NK-92 (cell line): ENCODE results near the gene MACO1.
"Not testable (repeated sequence)": the region's sequence is repeated elsewhere in the genome, so short reads cannot be mapped to it uniquely, and the experiment has no call there.

ENCODE experiments used
- DNase-seq: peaks from one replicate; lab custom pipeline; 2025; ENCODE audit not compliant: unreplicated experiment; lab: John Stamatoyannopoulos, UW

Gene MACO1

DNA sequence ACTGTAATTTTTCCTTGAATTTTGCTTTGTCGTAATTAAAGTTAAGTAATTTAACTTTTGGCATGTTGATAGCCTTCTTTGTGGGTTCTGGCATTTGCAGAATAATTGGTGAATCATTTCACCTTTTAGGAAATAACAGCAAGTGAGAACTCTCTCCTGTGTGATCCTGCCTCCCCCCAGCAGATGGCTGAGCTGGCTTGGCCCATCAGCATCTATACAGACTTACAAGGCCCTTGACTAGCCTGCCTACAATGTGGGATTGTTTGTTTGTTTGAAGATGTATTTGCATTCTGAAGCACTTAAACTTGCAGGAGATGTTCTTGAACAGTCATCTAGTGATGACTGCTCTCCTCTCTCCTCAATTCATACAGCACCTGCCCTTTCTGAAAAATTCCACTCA is 55.9 kb downstream of the MACO1 start:
- no peak for DNase-seq

DNA sequence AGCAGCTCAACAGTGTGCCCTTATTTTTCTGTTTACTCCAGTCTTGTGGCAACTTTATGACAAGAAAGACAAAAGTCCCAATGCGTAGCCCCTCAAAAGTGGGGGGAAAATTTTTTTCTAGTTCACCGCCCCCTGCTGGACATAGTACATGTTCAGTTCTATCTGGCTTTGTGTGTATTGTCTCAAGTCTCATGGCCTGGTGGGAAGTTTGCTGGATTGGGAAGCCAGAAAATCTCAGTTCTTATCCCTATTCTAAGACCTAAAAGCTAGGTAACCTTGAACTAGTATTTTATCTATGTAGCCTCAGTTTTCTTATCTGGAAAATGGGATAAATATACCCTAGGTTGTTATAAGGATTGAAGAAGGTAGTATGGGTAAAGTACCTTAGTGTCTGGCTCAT is 56.9 kb downstream of the MACO1 start:
- no peak for DNase-seq

DNA sequence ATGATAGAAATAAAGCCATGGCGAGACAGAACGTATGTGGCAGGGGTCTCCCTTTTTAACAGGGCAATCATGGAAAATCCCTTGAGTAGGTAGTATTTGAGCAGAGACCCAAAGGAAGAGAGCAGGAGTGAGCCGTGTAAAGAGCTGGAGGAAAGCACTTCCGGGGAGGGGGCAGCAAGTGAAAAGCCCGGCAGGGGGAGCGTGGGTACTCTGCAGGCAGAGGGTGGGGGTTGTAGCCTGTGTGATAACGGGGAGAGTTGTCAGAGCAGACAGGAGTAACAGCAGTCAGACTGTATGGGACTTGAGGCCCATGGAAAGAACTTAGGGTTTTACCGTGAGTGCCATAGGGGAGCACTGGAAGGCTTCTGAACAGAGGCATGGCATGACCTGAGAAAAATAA is 61.6 kb downstream of the MACO1 start:
- DNase-seq, result no peak

DNA sequence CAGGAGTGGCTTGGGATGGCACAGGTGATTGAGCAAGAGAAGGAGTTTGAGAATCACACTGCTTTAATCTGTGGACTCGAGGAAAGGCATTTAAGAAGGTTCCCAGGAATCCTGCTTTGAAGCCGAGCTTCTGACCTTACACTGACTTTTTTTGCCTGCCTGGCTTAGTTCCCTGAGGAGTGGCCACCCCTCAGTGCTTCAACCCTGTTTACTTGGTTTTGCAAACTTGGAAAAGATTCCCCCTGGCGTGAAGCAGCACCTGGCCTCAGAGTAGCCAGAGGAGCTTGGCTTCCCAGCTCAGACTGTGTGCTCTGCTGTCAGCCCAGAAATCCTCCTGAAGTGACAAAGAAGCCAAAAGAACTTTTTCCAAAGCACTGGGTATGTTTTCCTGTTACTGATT is 64.3 kb downstream of the MACO1 start:
- no peak for DNase-seq

DNA sequence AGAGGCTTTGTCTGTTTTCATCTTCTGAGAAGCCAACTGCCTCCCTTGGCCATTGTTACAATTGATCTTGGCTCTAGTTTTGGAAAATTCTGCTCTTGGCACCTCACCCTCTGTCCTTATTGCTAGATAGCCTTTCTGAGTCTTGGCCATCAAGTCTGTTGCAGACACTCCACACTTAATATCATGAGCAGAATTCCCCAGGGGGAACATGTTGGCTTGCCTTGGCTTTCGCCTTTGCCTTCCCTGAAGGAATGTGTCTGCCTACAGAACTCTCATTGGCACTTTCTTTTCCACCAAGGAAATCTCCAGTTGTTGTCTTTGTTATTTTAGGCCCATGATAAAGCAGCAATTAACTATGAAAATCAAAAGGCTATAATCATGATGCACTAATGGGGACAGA is 70.0 kb downstream of the MACO1 start:
- DNase-seq, result no peak

DNA sequence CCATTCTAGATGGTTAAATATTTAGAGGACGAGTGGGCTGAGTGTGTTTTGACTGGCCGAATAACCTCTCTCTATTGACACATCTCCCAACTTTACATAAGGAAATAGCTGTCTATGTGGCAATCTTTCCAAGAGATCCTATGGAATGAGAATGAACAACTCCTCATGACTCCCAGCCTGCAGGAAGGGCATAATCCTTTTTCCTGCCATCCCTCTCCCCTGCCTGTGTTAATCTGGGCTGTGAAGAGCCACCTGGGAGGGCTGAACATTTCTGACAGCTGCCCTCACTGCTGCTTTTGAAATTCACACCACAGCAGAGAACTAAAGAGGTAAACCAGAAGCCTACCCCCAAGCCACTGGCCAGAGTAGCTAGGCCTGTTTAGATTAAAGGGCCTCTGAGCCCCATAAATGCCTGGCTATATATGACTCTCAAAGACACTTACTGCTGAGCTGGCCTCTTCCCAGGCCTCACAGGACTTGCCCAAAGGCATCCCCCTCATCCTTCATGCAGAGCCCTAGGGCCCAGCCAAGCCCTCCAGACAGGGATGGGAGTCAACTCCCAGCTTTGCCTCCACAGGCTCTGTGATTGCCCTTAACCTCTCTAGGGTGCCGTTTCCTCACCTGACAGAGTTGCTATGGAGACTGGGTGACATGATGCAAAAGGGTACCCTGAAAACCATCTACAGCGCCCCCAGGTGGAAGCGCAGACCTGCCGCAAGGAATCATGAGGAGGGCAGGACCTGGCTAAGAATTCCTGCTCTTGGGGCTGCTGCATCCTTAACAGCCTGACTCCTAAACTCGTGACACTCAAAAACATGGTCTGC is 70.8 kb downstream of the MACO1 start:
- no peak for DNase-seq

DNA sequence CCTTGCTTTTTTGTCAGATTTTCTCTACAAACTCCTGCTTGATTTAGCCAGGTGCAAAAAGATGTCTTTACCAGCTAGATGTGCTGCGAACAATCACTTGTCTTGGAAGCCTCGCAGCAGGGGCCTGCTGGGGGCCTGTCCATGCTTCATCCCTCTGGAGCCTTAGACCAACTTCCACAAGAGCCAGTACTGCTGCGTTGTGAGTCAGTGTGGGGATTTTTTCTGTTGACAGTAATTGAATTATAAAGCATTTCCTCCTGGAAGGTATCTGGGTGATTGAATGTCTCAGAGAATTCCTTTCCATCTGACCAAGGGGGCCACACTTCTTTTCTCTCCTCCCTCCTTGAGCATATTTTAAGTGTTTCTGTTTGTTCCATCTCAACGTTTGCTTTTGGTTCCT is 72.3 kb downstream of the MACO1 start:
- DNase-seq, result no peak

DNA sequence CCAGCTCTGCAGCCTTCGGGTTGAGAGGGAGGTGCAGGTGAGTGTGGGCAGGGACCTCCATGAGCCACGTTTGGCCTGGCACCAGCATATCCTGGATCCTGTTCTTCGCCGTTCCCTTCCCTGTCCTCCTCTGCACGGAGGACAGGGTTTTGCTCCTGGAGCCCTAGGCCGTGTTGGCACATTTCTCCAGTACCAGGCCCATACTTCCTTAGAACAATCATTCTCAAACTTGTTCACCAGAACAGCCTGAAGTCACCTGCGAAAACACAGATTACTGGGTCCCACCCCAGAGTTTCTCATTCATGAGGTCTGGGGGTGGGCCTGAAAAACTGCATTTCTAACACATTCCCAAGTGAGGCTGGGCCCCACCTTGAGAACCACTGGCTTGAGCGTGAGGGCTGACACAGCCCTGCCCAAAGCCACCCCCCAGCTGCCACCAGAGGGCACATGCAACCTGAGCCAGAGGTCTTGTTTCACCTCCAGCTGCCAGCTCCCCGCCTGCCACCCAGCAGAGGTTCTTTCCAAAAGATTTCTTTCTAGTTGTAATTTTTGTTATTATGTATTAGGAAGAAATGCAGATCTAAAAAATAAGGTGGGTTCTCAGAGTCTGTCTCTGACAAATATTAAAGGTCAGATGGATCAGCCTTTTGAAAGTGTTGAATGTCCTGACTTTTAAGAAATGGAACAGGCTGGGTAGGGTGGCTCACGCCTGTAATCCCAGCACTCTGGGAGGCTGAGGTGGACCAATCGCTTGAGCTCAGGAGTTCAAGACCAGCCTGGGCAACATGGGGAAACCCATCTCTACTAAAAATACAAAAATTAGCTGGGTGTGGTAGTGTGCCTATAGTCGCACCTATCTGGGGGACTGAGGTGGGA is 73.1 kb downstream of the MACO1 start:
- DNase-seq, result no peak

DNA sequence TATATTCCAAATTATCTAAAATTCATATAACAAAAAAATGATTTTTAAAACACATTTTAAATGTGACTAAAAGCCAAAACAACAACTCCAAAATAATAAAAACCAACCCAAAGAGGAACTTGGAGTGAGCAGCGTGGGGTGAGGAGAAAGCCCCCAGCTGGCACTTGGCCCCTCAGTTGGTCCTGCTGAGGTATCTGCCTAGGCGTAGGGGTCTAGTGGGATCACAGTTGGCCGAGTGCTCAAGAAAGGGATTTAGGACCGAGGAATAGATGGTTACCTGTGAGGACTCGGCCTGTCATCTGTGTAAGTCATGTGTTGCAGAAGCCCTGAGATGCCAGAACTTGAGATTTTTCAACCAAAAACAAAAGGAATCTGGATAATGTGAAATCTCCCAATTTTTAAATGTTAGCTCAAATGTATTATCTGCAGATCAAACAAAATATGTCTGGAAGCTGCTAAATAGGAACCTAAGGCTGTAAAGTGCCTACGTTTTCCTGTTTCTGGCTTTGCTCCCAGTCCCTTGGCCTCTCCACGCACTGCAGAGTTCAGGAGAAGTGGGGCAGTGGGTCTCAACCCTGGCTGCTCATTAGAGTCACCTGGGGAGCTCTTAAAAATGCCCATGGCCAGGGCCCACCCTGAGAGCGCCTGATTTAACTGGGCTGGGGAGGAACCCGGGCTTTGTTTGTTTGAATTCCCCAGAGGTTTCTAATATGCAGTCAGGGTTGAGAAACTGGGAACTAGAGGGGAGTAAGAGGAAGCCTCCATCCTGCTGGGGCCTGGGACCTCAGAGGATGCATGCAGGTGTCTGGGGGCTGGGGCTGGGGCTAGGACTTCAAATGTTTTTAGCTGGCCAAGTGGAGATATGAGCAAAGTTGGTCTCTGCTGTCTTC is 74.3 kb downstream of the MACO1 start:
- DNase-seq, result no peak

DNA sequence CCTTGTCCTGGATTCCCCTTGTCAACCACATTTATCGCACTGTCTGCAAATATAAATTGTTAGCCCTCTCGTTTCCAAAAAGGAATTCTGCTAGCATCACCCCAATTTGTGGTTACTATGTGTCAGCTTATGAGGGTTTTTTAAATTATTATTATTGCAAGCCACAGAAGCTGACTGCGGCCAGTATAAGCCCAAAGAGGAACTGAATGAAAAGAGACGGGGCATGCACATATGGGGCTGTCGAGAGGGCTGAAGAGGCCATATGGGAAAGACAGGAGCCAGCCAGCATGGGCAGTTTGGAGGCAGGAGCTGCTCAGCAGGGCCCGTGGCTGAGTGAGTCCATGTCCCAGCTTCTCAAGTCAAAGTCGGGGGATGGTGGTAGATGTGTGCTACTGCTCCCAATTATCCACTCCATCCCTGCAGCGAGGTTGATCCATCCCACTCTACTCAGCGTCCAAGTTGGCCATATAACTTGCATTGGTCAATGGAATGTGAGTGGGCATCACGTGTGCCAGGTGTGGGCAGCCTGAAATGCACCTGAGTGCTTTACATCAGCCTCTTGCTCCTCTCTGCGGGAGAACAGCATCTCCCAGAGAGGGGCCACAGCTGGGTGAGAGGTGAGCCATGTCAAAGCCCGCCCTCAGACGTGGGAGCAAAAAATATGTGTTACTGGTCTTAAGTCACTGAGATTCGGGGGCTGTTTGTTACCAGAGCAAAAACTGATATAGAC is 75.1 kb downstream of the MACO1 start:
- DNase-seq, result no peak

DNA sequence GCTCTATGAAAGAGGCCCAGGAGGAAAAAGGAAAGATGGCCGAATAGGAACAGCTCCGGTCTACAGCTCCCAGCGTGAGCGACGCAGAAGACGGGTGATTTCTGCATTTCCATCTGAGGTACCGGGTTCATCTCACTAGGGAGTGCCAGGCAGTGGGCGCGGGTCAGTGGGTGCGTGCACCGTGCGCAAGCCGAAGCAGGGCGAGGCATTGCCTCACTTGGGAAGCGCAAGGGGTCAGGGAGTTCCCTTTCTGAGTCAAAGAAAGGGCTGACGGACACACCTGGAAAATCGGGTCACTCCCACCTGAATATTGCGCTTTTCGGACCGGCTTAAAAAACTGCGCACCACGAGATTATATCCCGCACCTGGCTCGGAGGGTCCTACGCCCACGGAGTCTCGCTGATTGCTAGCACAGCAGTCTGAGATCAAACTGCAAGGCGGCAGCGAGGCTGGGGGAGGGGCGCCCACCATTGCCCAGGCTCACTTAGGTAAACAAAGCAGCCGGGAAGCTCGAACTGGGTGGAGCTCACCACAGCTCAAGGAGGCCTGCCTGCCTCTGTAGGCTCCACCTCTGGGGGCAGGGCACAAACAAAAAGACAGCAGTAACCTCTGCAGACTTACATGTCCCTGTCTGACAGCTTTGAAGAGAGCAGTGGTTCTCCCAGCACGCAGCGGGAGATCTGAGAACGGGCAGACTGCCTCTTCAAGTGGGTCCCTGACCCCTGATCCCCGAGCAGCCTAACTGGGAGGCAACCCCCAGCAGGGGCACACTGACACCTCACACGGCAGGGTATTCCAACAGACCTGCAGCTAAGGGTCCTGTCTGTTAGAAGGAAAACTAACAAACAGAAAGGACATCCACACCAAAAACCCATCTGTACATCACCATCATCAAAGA is 76.1 kb downstream of the MACO1 start:
- DNase-seq, result not testable (repeated sequence)

DNA sequence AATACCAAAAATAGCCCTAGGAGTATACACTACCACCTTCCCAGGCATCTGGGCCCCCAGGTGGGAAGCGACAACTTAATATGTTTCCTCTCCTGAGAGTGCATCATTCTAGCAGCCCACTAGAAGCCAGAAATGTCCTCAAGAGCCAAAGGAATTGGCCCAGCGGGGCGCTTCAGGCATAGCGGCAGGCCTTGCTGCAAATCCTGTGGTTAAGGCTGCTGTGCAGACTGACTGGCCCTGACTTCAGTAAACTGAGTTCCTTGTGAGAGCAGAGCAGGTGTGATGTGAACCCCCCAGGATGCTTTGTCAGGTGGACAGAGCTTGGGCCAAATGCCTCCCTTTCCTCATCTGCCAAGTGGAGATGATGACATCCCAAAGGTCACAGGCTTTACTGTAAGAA is 83.0 kb downstream of the MACO1 start:
- DNase-seq, result no peak

DNA sequence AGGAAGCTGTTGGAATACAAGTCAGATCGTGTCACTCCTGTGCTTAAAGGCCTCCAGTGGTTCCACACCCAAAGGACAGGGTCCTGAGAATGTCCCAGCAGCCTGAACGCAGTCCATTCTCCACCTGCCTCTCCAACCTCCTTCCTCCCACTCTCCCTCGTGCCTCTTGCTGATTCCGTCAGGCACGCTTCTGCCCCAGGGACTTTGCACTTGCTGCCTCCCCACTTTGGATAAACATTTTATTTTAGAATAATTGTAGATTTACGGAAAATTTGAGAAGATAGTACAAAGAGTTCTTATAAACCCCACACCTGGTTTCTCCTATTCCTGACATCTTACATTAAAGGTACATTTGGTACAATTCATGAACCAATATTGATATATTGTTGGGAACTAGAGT is 84.3 kb downstream of the MACO1 start:
- DNase-seq, result no peak

DNA sequence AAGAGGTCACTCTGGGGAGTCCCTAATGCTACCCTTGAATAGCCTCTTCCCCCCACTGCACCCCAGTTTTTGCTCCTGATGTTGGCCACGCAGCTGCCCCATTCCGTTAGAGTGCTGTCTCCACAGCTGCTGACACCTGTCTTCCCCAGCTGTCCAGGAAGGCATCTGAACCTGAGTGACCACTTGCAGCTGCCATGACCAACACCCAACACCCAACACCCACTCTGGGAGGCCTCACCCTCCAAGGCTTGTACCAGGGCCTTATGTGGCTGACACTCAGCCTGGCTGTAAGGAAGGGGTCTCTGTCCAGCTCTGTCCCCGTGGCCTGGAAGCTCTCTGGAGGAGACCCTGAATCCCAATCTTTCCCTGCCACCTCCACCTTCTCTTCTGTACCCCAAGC is 86.0 kb downstream of the MACO1 start:
- DNase-seq, result no peak

DNA sequence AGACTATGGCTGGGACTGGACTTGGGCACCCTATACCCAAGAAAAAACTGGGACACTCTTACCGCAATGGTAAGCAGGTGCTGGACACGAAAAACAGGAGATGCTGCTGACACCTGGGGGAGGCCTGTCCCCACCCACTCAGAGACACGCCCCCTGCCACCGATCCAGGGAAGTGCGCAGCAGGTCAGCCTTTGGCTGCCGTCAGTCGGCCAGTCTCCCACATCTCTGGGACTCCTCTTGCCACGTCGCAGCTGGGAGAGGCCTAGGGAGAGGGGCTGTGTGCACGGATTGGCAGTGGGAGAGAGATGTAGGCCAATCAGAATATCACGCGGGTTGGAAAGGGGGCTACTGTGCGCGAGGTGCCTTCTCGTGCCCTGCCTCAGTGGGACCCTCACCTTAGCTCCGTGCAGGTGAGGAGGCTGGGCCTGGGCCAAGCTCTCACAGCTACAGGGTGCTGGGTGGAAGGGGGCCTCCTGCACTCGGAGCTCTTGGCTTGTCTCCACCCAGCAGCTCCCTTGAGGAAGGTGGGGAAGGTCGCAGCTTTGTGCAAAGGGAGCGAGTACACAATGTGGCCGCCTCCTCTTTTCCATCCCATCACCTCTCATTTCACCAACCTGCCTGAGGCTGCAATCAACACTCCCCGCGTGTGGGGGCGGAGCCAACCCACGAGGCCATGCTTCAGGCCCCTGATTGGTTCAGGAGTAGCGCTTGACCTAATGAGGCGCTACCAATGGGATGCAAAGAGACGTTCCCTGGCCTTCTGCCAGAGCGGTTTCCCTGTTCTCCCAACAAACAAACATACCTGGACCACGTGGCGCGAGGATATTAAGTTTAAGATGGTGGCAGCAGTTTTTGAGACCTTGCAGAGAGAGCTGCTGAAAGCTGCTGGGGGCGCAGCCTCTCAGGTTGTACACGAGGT is 87.0 kb downstream of the MACO1 start:
- no peak for DNase-seq

DNA sequence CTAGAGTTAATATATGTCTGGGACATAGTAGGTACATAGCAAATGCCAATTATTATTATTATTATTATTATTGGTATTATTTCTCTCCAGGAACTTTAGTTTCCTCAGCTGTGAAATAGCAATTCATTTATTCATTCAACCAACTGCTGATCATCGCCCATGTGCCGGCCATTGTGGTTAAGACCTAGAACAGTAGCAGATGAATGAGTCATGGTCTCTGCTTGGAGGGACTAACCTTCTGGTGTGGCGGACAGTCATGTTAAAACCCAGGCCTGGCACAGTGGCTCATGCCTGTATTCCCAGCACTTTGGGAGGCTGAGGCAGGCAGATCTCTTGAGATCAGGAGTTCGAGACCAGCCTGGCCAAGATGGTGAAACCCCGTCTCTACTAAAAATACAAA is 88.9 kb downstream of the MACO1 start:
- DNase-seq, result no peak

DNA sequence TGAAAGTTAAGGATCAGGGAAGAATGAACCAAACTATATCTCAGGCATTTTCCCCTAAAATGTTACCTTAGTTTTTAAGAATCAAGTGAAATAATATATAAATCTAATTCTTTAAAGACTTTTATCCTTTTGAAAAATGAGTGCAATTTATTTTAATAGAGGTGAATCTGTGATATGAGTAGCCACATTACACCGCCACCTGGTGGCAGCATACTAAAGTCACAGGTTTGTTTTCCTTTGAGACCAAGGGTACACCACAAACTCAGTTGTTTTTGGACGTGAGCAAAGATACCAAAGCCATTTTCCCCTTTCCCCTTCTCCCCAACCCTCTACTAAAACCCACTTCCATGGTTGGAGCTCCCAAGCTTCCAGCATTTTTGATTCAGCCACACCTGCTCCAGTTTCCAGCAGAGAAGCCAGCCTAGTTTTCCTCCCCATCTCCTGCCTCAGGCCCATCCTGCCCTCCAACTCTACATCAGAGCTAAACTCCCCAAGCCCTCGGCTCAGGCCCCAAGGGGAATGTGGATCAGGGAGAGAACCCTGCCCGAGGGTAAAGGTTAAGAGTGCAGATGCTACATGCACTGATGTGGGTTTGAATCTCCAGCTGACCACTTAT is 89.9 kb downstream of the MACO1 start:
- DNase-seq, result no peak

DNA sequence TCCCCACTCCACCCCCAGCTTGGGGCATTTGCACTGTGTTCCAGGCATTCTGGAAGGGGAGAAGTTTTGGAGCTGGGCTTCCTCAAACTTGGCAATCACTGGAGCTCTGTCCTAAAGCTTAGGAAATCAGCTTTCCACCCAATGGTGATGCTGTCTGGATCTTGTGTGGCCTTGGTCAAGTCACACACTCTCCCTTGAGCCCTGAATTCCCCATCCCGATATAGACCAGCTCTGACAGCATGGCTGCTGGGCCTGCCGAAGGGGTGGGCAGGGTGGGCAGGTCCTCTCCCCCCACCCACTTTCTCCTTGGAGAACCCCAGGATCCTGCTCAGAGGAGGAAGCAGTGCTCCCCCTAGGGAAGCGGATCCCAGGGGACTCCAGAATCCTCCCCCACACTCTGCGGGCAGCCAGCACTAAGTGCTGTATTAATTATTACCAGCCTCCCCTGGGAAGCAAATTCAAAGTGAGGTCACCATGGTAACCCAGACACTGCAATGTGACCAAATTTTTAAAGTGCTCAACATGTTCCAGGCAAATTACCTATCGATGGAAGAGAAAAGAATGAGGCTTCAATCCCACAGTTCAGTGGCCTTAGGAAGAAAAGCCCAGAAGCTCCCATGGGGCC is 91.4 kb downstream of the MACO1 start:
- no peak for DNase-seq
